ENCODE measurements around the gene MPIG6B. TPM values are rescaled to one million over a fixed set of nuclear protein-coding genes. Genes with fewer than 3 reads are reported as not detected.
A peak's percentile ranks its signal among the peaks of the same experiment; 100 is the strongest.

The MPIG6B gene
- total RNA-seq, 1 experiment from 2014 or later, result not detected

- DNase-seq (ENCODE audit: low spot score), result no peak
These were observed 39.2 kb downstream of the MPIG6B start, which contains the start of gene SAPCD1 for GRCh38 chr6:31762356-31762755. SAPCD1 (plus strand) TSS chr6:31762656; CDS start chr6:31763055, 399 bp downstream.

GRCh38 chr6:31762878-31763618 is 39.9 kb downstream of the MPIG6B start:
- in situ Hi-C loops (cut with HindIII; ENCODE audit: low sequenced_read_pairs), result no loop called here
- no peak for DNase-seq (ENCODE audit: low spot score)

More at GRCh38 chr6:31762356-31762755, 39.2 kb downstream of the MPIG6B start, which contains the start of gene SAPCD1:
- in situ Hi-C loops (cut with HindIII; ENCODE audit: low sequenced_read_pairs), result no loop called here

- peak; percentile 53 for DNase-seq (ENCODE audit: low spot score)
- in situ Hi-C loops (cut with HindIII; ENCODE audit: low sequenced_read_pairs), result no loop called here
These were observed 40.4 kb downstream of the MPIG6B start for GRCh38 chr6:31763619-31763940.

GRCh38 chr6:31764198-31764597 is 41.0 kb downstream of the MPIG6B start:
- in situ Hi-C loops (cut with HindIII; ENCODE audit: low sequenced_read_pairs), result no loop called here
- no peak for DNase-seq (ENCODE audit: low spot score)

GRCh38 chr6:31765559-31765909 is 42.4 kb downstream of the MPIG6B start:
- no peak for DNase-seq (ENCODE audit: low spot score)
- in situ Hi-C loops (cut with HindIII; ENCODE audit: low sequenced_read_pairs), result no loop called here

- no peak for DNase-seq (ENCODE audit: low spot score)
- in situ Hi-C loops (cut with HindIII; ENCODE audit: low sequenced_read_pairs), result no loop called here
These were observed 43.0 kb downstream of the MPIG6B start for GRCh38 chr6:31765910-31766794.

- no peak for DNase-seq (ENCODE audit: low spot score)
- in situ Hi-C loops (cut with HindIII; ENCODE audit: low sequenced_read_pairs), result no loop called here
These were observed 44.0 kb downstream of the MPIG6B start for GRCh38 chr6:31767096-31767645.

GRCh38 chr6:31768363-31769257 is 45.4 kb downstream of the MPIG6B start:
- in situ Hi-C loops (cut with HindIII; ENCODE audit: low sequenced_read_pairs), result no loop called here
- DNase-seq (ENCODE audit: low spot score), result no peak

- peak; percentile 29 for DNase-seq (ENCODE audit: low spot score)
- in situ Hi-C loops (cut with HindIII; ENCODE audit: low sequenced_read_pairs), result no loop called here
These were observed 46.7 kb downstream of the MPIG6B start for GRCh38 chr6:31769684-31770371.

GRCh38 chr6:31770860-31771259 is 47.7 kb downstream of the MPIG6B start:
- no peak for DNase-seq (ENCODE audit: low spot score)
- in situ Hi-C loops (cut with HindIII; ENCODE audit: low sequenced_read_pairs), result no loop called here

GRCh38 chr6:31771992-31772358 is 48.8 kb downstream of the MPIG6B start:
- no peak for DNase-seq (ENCODE audit: low spot score)
- in situ Hi-C loops (cut with HindIII; ENCODE audit: low sequenced_read_pairs), result no loop called here

GRCh38 chr6:31775184-31775583 is 52.0 kb downstream of the MPIG6B start:
- in situ Hi-C loops (cut with HindIII; ENCODE audit: low sequenced_read_pairs), result no loop called here
- DNase-seq (ENCODE audit: low spot score), result no peak

GRCh38 chr6:31775633-31776484 is 52.7 kb downstream of the MPIG6B start:
- DNase-seq (ENCODE audit: low spot score), result peak; percentile 28
- in situ Hi-C loops (cut with HindIII; ENCODE audit: low sequenced_read_pairs), result no loop called here

Other genes starting within 250 kb of the MPIG6B start
- gene MICB, start 225.2 kb upstream of the MPIG6B start, total RNA-seq (2014; rRNA removed; shearing (Covaris generic)), result 15.0 and 18.3 TPM in 2 replicates
- 2.1 TPM in 1 of 2 replicates, not detected in the other for gene MCCD1, start 194.4 kb upstream of the MPIG6B start, total RNA-seq (2014; rRNA removed; shearing (Covaris generic))
- 771 and 792 TPM in 2 replicates for gene DDX39B, start 181.4 kb upstream of the MPIG6B start, total RNA-seq (2014; rRNA removed; shearing (Covaris generic))
- gene ATP6V1G2, start 176.8 kb upstream of the MPIG6B start, total RNA-seq (2014; rRNA removed; shearing (Covaris generic)), result 3.8 and 4.9 TPM in 2 replicates
- 19.8 and 24.9 TPM in 2 replicates for gene NFKBIL1, start 175.8 kb upstream of the MPIG6B start, total RNA-seq (2014; rRNA removed; shearing (Covaris generic))
- not detected in 2 replicates for gene LTA, start 151.1 kb upstream of the MPIG6B start, total RNA-seq (2014; rRNA removed; shearing (Covaris generic))
- gene TNF, start 147.8 kb upstream of the MPIG6B start, total RNA-seq (2014; rRNA removed; shearing (Covaris generic)), result 0.14 TPM in 1 of 2 replicates, not detected in the other
- gene LTB, start 140.9 kb upstream of the MPIG6B start, total RNA-seq (2014; rRNA removed; shearing (Covaris generic)), result 0.51 TPM in 1 of 2 replicates, not detected in the other
- gene LST1, start 137.1 kb upstream of the MPIG6B start, total RNA-seq (2014; rRNA removed; shearing (Covaris generic)), result not detected in 2 replicates
- gene NCR3, start 130.4 kb upstream of the MPIG6B start, total RNA-seq (2014; rRNA removed; shearing (Covaris generic)), result not detected in 2 replicates
- 36.6 and 57.5 TPM in 2 replicates for gene AIF1, start 108.1 kb upstream of the MPIG6B start, total RNA-seq (2014; rRNA removed; shearing (Covaris generic))
- 62.1 and 62.4 TPM in 2 replicates for gene PRRC2A, start 102.7 kb upstream of the MPIG6B start, total RNA-seq (2014; rRNA removed; shearing (Covaris generic))
- gene BAG6, start 70.7 kb upstream of the MPIG6B start, total RNA-seq (2014; rRNA removed; shearing (Covaris generic)), result 257 and 311 TPM in 2 replicates
- gene APOM, start 67.5 kb upstream of the MPIG6B start, total RNA-seq (2014; rRNA removed; shearing (Covaris generic)), result 2.3 and 3.6 TPM in 2 replicates
- 12.4 and 16.2 TPM in 2 replicates for gene C6orf47, start 62.6 kb upstream of the MPIG6B start, total RNA-seq (2014; rRNA removed; shearing (Covaris generic))
- gene GPANK1, start 58.4 kb upstream of the MPIG6B start, total RNA-seq (2014; rRNA removed; shearing (Covaris generic)), result 24.9 and 31.6 TPM in 2 replicates
- gene CSNK2B, start 57.3 kb upstream of the MPIG6B start, total RNA-seq (2014; rRNA removed; shearing (Covaris generic)), result 105 and 107 TPM in 2 replicates
- gene LY6G5B, start 53.4 kb upstream of the MPIG6B start, total RNA-seq (2014; rRNA removed; shearing (Covaris generic)), result 2.0 TPM in 1 of 2 replicates, not detected in the other
- not detected in 2 replicates for gene LY6G5C, start 42.3 kb upstream of the MPIG6B start, total RNA-seq (2014; rRNA removed; shearing (Covaris generic))
- gene ABHD16A, start 20.0 kb upstream of the MPIG6B start, total RNA-seq (2014; rRNA removed; shearing (Covaris generic)), result 43.9 and 47.3 TPM in 2 replicates
- gene LY6G6F, start 16.5 kb upstream of the MPIG6B start, total RNA-seq (2014; rRNA removed; shearing (Covaris generic)), result 1.1 TPM in 1 of 2 replicates, not detected in the other
- gene LY6G6D, start 8.0 kb upstream of the MPIG6B start, total RNA-seq (2014; rRNA removed; shearing (Covaris generic)), result not detected in 2 replicates
- not detected in 2 replicates for gene LY6G6C, start 1.6 kb upstream of the MPIG6B start, total RNA-seq (2014; rRNA removed; shearing (Covaris generic))
- 141 and 183 TPM in 2 replicates for gene DDAH2, start 5.9 kb downstream of the MPIG6B start, total RNA-seq (2014; rRNA removed; shearing (Covaris generic))
- 868 and 869 TPM in 2 replicates for gene CLIC1, start 13.2 kb downstream of the MPIG6B start, total RNA-seq (2014; rRNA removed; shearing (Covaris generic))
- gene MSH5, start 16.6 kb downstream of the MPIG6B start, total RNA-seq (2014; rRNA removed; shearing (Covaris generic)), result 3.2 and 7.1 TPM in 2 replicates
- gene SAPCD1, start 39.3 kb downstream of the MPIG6B start, total RNA-seq (2014; rRNA removed; shearing (Covaris generic)), result 13.0 and 15.4 TPM in 2 replicates
- gene VWA7, start 54.0 kb downstream of the MPIG6B start, total RNA-seq (2014; rRNA removed; shearing (Covaris generic)), result 0.78 and 1.7 TPM in 2 replicates
- gene VARS1, start 72.4 kb downstream of the MPIG6B start, total RNA-seq (2014; rRNA removed; shearing (Covaris generic)), result 133 and 152 TPM in 2 replicates
- 64.0 and 104 TPM in 2 replicates for gene LSM2, start 83.6 kb downstream of the MPIG6B start, total RNA-seq (2014; rRNA removed; shearing (Covaris generic))
- gene HSPA1L, start 91.9 kb downstream of the MPIG6B start, total RNA-seq (2014; rRNA removed; shearing (Covaris generic)), result 0.75 and 0.98 TPM in 2 replicates
- gene HSPA1A, start 92.2 kb downstream of the MPIG6B start, total RNA-seq (2014; rRNA removed; shearing (Covaris generic)), result 0.25 TPM in 1 of 2 replicates, not detected in the other
- 201 and 209 TPM in 2 replicates for gene HSPA1B, start 104.4 kb downstream of the MPIG6B start, total RNA-seq (2014; rRNA removed; shearing (Covaris generic))
- 212 and 231 TPM in 2 replicates for gene NEU1, start 139.4 kb downstream of the MPIG6B start, total RNA-seq (2014; rRNA removed; shearing (Covaris generic))
- 0.18 and 0.41 TPM in 2 replicates for gene SLC44A4, start 155.6 kb downstream of the MPIG6B start, total RNA-seq (2014; rRNA removed; shearing (Covaris generic))
- 57.7 and 95.3 TPM in 2 replicates for gene EHMT2, start 174.3 kb downstream of the MPIG6B start, total RNA-seq (2014; rRNA removed; shearing (Covaris generic))
- 20.0 and 22.3 TPM in 2 replicates for gene ZBTB12, start 178.7 kb downstream of the MPIG6B start, total RNA-seq (2014; rRNA removed; shearing (Covaris generic))
- gene C2, start 204.3 kb downstream of the MPIG6B start, total RNA-seq (2014; rRNA removed; shearing (Covaris generic)), result 0.98 and 3.7 TPM in 2 replicates
- not detected in 2 replicates for gene CFB, start 222.7 kb downstream of the MPIG6B start, total RNA-seq (2014; rRNA removed; shearing (Covaris generic))
- 183 and 198 TPM in 2 replicates for gene NELFE, start 235.6 kb downstream of the MPIG6B start, total RNA-seq (2014; rRNA removed; shearing (Covaris generic))
- 41.0 and 43.4 TPM in 2 replicates for gene SKIC2, start 235.8 kb downstream of the MPIG6B start, total RNA-seq (2014; rRNA removed; shearing (Covaris generic))
- 4.3 and 7.1 TPM in 2 replicates for gene DXO, start 248.8 kb downstream of the MPIG6B start, total RNA-seq (2014; rRNA removed; shearing (Covaris generic))